Neutrophil (primary cell): ENCODE data around the gene POLR3B.

Experiments used
- H3K27ac ChIP-seq: fragments of 200-600 bp; sonication (generic); 2 replicates; pipeline ENCODE4 v1.5.1; 2016; ENCODE audit warnings: mild to moderate bottlenecking, moderate library complexity
- H3K27me3 ChIP-seq: fragments of 200-600 bp; sonication (generic); 2 replicates; pipeline ENCODE4 v1.6.0; 2016; ENCODE audit warnings: mild to moderate bottlenecking
- H3K36me3 ChIP-seq: fragments of 200-600 bp; sonication (generic); 2 replicates; pipeline ENCODE4 v1.5.1; 2017
- H3K4me1 ChIP-seq, 2 experiments: fragments of 200-600 bp in 1 of 2; sonication (generic) in 1 of 2; 1 replicate in 1 of 2; 2 replicates in 1 of 2; pipeline versions ENCODE4 v1.5.1 to v1.6.1; 2013 to 2016; ENCODE audit warnings: low read depth in 1 of 2, low read length in 1 of 2, mild to moderate bottlenecking in 1 of 2, moderate library complexity in 1 of 2; ENCODE audit not compliant: control insufficient read depth in 1 of 2, insufficient read depth in 1 of 2
- H3K4me3 ChIP-seq, 2 experiments: fragments of 200-600 bp in 1 of 2; sonication (generic) in 1 of 2; 1 replicate in 1 of 2; 2 replicates in 1 of 2; pipeline ENCODE4 v1.5.1; 2013 to 2016; ENCODE audit warnings: low read depth in 1 of 2, low read length in 1 of 2, mild to moderate bottlenecking in 1 of 2, moderate library complexity in 1 of 2
- H3K9me3 ChIP-seq: fragments of 200-600 bp; sonication (generic); 2 replicates; pipeline ENCODE4 v1.5.1; 2016
- TF ChIP-seq, protein P1 (sequence below): fragments of 200-600 bp; sonication (generic); IDR thresholded peaks from 2 replicates; pipeline ENCODE4 v1.5.1; 2016; ENCODE audit warnings: antibody characterized with exemption

POLR3B gene

DNA sequence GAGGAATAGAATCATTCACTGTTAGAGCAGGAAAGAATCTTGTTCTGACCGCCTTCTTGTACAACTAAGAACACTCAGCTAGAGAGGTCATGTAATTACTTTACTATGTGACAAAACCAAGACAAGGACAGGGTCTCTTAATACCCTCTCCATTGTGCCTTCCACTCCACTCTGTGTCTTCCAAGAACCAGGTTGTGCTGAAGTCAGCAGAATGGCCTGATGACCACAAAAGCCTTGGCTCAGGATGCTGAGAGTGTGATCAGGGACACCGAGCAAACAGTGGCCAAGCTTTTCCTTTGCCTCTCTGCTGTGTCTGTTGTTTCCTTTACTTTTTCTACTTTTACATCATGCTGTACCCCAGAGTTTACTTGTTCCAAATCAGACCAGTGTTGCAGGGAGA, 142.1 kb downstream of the POLR3B start:
- Histone ChIP-seq H3K27me3 (no peaks in the 10 kb centered on the region), H3K4me1 (no peaks in the 10 kb centered on the region), H3K36me3 (peaks cover 60% of the 10 kb centered on the region), H3K9me3 (no peaks in the 10 kb centered on the region), H3K4me3 (no peak overlapping the region), H3K27ac (no peak overlapping the region)
- TF ChIP-seq, protein P1, sequence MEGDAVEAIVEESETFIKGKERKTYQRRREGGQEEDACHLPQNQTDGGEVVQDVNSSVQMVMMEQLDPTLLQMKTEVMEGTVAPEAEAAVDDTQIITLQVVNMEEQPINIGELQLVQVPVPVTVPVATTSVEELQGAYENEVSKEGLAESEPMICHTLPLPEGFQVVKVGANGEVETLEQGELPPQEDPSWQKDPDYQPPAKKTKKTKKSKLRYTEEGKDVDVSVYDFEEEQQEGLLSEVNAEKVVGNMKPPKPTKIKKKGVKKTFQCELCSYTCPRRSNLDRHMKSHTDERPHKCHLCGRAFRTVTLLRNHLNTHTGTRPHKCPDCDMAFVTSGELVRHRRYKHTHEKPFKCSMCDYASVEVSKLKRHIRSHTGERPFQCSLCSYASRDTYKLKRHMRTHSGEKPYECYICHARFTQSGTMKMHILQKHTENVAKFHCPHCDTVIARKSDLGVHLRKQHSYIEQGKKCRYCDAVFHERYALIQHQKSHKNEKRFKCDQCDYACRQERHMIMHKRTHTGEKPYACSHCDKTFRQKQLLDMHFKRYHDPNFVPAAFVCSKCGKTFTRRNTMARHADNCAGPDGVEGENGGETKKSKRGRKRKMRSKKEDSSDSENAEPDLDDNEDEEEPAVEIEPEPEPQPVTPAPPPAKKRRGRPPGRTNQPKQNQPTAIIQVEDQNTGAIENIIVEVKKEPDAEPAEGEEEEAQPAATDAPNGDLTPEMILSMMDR = no peak

DNA sequence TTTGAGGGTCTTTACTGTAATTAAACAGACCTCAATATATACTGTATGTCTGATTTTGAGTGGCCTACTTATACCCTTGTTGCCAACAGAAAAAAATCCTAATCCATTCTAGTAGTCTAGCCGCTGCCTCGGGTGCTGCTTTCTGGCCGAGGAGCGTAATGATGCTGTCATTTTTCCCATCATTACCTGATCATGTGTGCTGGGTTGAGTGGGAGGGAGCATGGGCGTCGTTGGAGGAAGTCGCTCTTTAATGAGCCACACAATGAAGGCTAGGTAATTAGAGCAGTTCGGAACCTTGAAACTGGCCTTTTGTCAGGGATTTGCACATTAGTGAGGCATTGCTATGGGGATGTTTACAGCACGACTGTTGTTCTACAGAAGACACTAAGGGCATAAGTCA, 149.1 kb downstream of the POLR3B start:
- no peaks in the 10 kb centered on the region for H3K27me3 ChIP-seq
- peaks cover 54% of the 10 kb centered on the region for H3K36me3 ChIP-seq
- H3K9me3 ChIP-seq = no peaks in the 10 kb centered on the region
- H3K4me1 ChIP-seq = no peaks in the 10 kb centered on the region
- TF ChIP-seq, protein P1 = no peak
- H3K27ac ChIP-seq = no peak overlapping the region
- no peak overlapping the region for H3K4me3 ChIP-seq

DNA sequence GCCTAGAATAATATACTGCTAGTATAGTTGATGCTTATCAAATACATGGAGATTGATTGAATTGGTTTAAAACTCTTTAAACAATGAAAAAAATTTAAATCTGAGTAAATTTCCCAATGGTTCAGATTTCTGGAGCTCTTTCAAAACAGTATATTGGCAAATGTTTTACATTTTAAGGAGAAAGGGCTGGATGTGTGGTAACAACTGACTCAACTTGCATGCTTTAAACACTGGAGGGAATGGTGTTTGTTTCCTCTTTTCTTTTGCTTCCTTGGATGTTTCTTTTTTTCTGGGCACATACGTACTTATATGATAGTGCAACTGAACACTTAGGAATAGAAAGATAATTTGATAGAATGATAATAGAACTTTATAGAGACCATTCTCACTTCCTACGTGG, 151.4 kb downstream of the POLR3B start:
- H3K27me3 ChIP-seq = no peaks in the 10 kb centered on the region
- H3K4me3 ChIP-seq = no peak overlapping the region
- no peaks in the 10 kb centered on the region for H3K4me1 ChIP-seq
- no peak overlapping the region for H3K27ac ChIP-seq
- peaks cover 38% of the 10 kb centered on the region for H3K36me3 ChIP-seq
- TF ChIP-seq, protein P1 = no peak
- H3K9me3 ChIP-seq = no peaks in the 10 kb centered on the region

DNA sequence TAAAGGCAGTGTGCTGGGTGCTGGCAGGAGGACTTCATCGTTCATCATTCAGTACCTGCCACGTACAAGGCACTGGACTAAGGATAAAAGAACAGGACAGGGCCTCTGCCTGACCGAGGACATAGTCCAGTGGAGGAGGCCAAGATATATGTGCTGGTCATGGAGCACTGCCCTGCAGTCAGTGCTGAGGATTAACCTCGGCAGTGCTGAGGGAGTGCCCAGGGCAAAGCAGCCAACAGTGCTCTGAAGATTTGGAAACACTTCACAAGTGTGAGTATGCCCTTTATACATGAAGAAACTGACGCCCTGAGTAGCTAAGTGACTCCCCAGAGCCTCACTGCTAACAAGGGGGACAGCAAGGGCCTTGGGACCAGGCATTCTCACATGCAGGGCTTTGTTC, 153.8 kb downstream of the POLR3B start:
- Histone ChIP-seq H3K36me3 (peaks cover 27% of the 10 kb centered on the region), H3K4me3 (no peak overlapping the region), H3K27me3 (no peaks in the 10 kb centered on the region), H3K4me1 (no peaks in the 10 kb centered on the region), H3K9me3 (no peaks in the 10 kb centered on the region), H3K27ac (no peak overlapping the region)
- TF ChIP-seq, protein P1 = no peak

DNA sequence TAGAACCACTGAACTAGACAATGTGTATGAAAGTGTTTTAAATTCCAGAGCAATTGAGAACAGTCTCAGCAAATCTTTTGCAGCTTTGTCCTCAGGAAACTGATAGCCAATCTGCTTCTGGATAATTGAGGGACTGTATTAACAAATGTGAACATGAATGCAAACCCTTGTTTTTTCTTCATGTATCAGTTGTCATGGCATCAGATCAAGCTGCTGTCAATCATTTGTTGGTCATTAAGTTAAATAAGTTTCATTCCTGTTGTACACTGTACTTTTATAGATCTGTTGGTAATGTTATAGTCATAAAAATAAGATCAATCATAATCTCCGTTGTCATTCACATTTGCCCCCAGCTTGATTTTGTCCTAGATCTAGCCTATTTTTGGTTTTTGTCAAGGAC, 159.8 kb downstream of the POLR3B start:
- no peaks in the 10 kb centered on the region for H3K4me1 ChIP-seq

More for the DNA sequence above, 159.8 kb downstream of the POLR3B start:
- Histone ChIP-seq H3K4me3 (no peak overlapping the region), H3K27ac (no peak overlapping the region), H3K27me3 (no peaks in the 10 kb centered on the region), H3K9me3 (no peaks in the 10 kb centered on the region), H3K36me3 (no peaks in the 10 kb centered on the region)
- TF ChIP-seq, protein P1 = no peak
